ENCODE results near the gene SLC6A13. TPM values are rescaled to one million over a fixed set of nuclear protein-coding genes. Genes with fewer than 3 reads are reported as not detected.
A peak's percentile ranks its signal among the peaks of the same experiment; 100 is the strongest.
"Not testable (repeated sequence)": the region's sequence is repeated elsewhere in the genome, so short reads cannot be mapped to it uniquely, and the experiment has no call there.

Gene SLC6A13
- polyA plus RNA-seq (ENCODE audit: insufficient read length in 4 of 4), result 10 to 100 TPM in 3 of 4 donors, 1 to 10 TPM in 1; 3.6 to 47.4 (median 44.1) TPM

GRCh38 chr12:262817-263216 is at the start of gene SLC6A13:
TSS of gene SLC6A13 (minus strand) at chr12:262836. CDS start at chr12:260052, 2,784 bp downstream.
- peak; percentile 51 to 71 (median 64) for DNase-seq (ENCODE audit: low read depth in 4 of 4, low spot score in 3 of 4)

- peak in 1 of 4 donors; percentile 1 for DNase-seq (ENCODE audit: low read depth in 4 of 4, low spot score in 3 of 4)
Observed at GRCh38 chr12:308511-308910, 45.9 kb upstream of the SLC6A13 start.

- no peak for DNase-seq (ENCODE audit: low read depth in 4 of 4, low spot score in 3 of 4)
Observed at GRCh38 chr12:307406-307805, 44.8 kb upstream of the SLC6A13 start.

- DNase-seq (ENCODE audit: low read depth in 4 of 4, low spot score in 3 of 4), result no peak
Observed at GRCh38 chr12:304805-305204, 42.2 kb upstream of the SLC6A13 start.

GRCh38 chr12:302766-303165 is 40.1 kb upstream of the SLC6A13 start:
- DNase-seq (ENCODE audit: low read depth in 4 of 4, low spot score in 3 of 4), result not testable (repeated sequence)

GRCh38 chr12:300166-300565 is 37.5 kb upstream of the SLC6A13 start:
- not testable (repeated sequence) for DNase-seq (ENCODE audit: low read depth in 4 of 4, low spot score in 3 of 4)

- not testable (repeated sequence) for DNase-seq (ENCODE audit: low read depth in 4 of 4, low spot score in 3 of 4)
Observed at GRCh38 chr12:299511-299910, 36.9 kb upstream of the SLC6A13 start.

GRCh38 chr12:298059-298458 is 35.4 kb upstream of the SLC6A13 start:
- not testable (repeated sequence) for DNase-seq (ENCODE audit: low read depth in 4 of 4, low spot score in 3 of 4)

- no peak for DNase-seq (ENCODE audit: low read depth in 4 of 4, low spot score in 3 of 4)
Observed at GRCh38 chr12:295132-295531, 32.5 kb upstream of the SLC6A13 start.

GRCh38 chr12:293199-293598 is 30.6 kb upstream of the SLC6A13 start:
- no peak for DNase-seq (ENCODE audit: low read depth in 4 of 4, low spot score in 3 of 4)

GRCh38 chr12:292186-292585 is 29.6 kb upstream of the SLC6A13 start:
- DNase-seq (ENCODE audit: low read depth in 4 of 4, low spot score in 3 of 4), result no peak

- DNase-seq (ENCODE audit: low read depth in 4 of 4, low spot score in 3 of 4), result no peak
Observed at GRCh38 chr12:291153-291723, 28.6 kb upstream of the SLC6A13 start.

- DNase-seq (ENCODE audit: low read depth in 4 of 4, low spot score in 3 of 4), result no peak
Observed at GRCh38 chr12:288687-289086, 26.1 kb upstream of the SLC6A13 start.

GRCh38 chr12:286531-287300 is 24.1 kb upstream of the SLC6A13 start:
- DNase-seq (ENCODE audit: low read depth in 4 of 4, low spot score in 3 of 4), result no peak

- no peak for DNase-seq (ENCODE audit: low read depth in 4 of 4, low spot score in 3 of 4)
Observed at GRCh38 chr12:278046-278445, 15.4 kb upstream of the SLC6A13 start.

- no peak for DNase-seq (ENCODE audit: low read depth in 4 of 4, low spot score in 3 of 4)
Observed at GRCh38 chr12:275812-276211, 13.2 kb upstream of the SLC6A13 start.

GRCh38 chr12:273382-273781 is 10.7 kb upstream of the SLC6A13 start:
- DNase-seq (ENCODE audit: low read depth in 4 of 4, low spot score in 3 of 4), result no peak

GRCh38 chr12:272942-273341 is 10.3 kb upstream of the SLC6A13 start:
- no peak for DNase-seq (ENCODE audit: low read depth in 4 of 4, low spot score in 3 of 4)

- no peak for DNase-seq (ENCODE audit: low read depth in 4 of 4, low spot score in 3 of 4)
Observed at GRCh38 chr12:271161-271560, 8.5 kb upstream of the SLC6A13 start.

- DNase-seq (ENCODE audit: low read depth in 4 of 4, low spot score in 3 of 4), result no peak
Observed at GRCh38 chr12:269191-269590, 6.6 kb upstream of the SLC6A13 start.

- no peak for DNase-seq (ENCODE audit: low read depth in 4 of 4, low spot score in 3 of 4)
Observed at GRCh38 chr12:268483-268840, 5.8 kb upstream of the SLC6A13 start.

Measured in left renal pelvis (tissue), 4 donors.